Activated CD4-positive, alpha-beta T cell treated with anti-CD3 and anti-CD28 coated beads, Interleukin-10, Interleukin-2, amounts not matched to agents 100 ng/mL and 50 ng/mL, durations not matched to agents 16 hours and 8 hours (primary cell): Measurements from ENCODE around the gene SOS2.

Experiments used
- DNase-seq: peaks from one replicate; pipeline ENCODE4 v3.0.0-alpha.2; 2020

Gene SOS2

GRCh38 chr14:50113381-50114035 lies 117.9 kb downstream of the SOS2 start:
- DNase-seq, result no peak

- peak; percentile 37 for DNase-seq
These were observed 120.9 kb downstream of the SOS2 start for GRCh38 chr14:50110323-50111037.

GRCh38 chr14:50109342-50109741 lies 122.0 kb downstream of the SOS2 start:
- DNase-seq, result no peak

GRCh38 chr14:50107850-50108249 lies 123.5 kb downstream of the SOS2 start:
- no peak for DNase-seq

GRCh38 chr14:50106178-50106577 lies 125.2 kb downstream of the SOS2 start:
- no peak for DNase-seq

- no peak for DNase-seq
These were observed 127.8 kb downstream of the SOS2 start for GRCh38 chr14:50103558-50103957.

- no peak for DNase-seq
These were observed 130.0 kb downstream of the SOS2 start for GRCh38 chr14:50101417-50101816.

GRCh38 chr14:50100805-50101204 lies 130.6 kb downstream of the SOS2 start:
- no peak for DNase-seq

GRCh38 chr14:50099335-50099734 lies 132.0 kb downstream of the SOS2 start:
- DNase-seq, result no peak

GRCh38 chr14:50095895-50096294 lies 135.5 kb downstream of the SOS2 start:
- peak; percentile 58 for DNase-seq

- DNase-seq, result no peak
These were observed 137.2 kb downstream of the SOS2 start for GRCh38 chr14:50094056-50094755.

- no peak for DNase-seq
These were observed 137.9 kb downstream of the SOS2 start for GRCh38 chr14:50093496-50093895.

- DNase-seq, result no peak
These were observed 139.3 kb downstream of the SOS2 start for GRCh38 chr14:50092006-50092555.

- no peak for DNase-seq
These were observed 140.0 kb downstream of the SOS2 start for GRCh38 chr14:50091240-50091913.

GRCh38 chr14:50089208-50089607 lies 142.2 kb downstream of the SOS2 start:
- no peak for DNase-seq

- DNase-seq, result no peak
These were observed 142.6 kb downstream of the SOS2 start for GRCh38 chr14:50088731-50089130.

- peak; percentile 48 for DNase-seq
These were observed 143.3 kb downstream of the SOS2 start for GRCh38 chr14:50088117-50088515.

GRCh38 chr14:50087341-50088116 lies 143.8 kb downstream of the SOS2 start:
- peak; percentile 59 for DNase-seq

GRCh38 chr14:50086321-50086711 lies 145.1 kb downstream of the SOS2 start:
- DNase-seq, result no peak

GRCh38 chr14:50085570-50086320 lies 145.6 kb downstream of the SOS2 start:
- peak; percentile 69 for DNase-seq

GRCh38 chr14:50084666-50085065 lies 146.7 kb downstream of the SOS2 start:
- no peak for DNase-seq
